ENCODE data around the gene CDCP1.
A peak's percentile ranks its signal among the peaks of the same experiment; 100 is the strongest.
"Not testable (repeated sequence)": the region's sequence is repeated elsewhere in the genome, so short reads cannot be mapped to it uniquely, and the experiment has no call there.

Gene CDCP1

DNA sequence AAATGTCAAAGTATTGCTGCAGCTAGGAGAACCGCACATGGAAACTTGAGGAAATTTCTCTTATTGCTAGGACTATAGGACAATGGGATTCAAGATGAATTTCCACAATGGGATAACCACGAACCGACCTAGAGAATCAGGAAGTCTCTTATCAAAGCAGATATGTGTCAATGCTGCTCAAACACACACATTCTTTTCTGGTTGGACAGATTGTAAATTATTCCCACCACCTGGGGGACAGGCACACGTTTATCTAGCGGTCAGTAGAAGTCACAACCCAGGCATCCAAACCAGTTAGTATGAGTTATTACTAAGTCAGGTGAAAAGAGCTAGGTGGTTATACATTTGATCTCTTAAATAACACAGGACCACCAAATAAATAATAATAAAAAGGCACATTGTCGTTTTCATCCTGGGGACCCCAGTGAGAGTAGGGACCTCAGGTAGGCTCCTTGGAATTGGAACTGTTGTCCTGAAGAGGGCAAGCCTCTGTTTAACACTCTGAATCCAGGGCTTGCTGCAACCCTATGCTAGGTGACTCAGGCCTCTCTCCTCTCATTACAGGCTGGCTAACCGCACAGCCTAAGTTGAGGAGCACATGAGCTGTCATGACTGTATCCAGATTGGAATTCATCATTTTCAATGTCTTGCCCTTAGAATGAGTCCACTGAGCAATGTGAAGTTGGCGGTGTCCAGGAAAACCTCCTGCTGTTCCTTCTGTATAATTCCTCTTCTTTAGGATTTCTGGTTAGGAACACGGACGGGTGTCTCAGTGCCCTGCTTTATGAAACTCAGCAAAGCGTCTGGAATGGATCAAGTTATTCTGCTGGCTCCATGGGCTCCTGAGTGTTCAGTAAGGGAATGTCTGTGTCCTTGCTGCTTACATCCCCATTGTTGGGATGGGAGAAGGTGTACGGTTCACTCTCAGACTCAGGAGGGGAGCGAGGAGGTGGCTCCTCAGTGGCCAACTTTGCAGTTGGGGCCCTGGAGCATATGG lies 61.1 kb downstream of the CDCP1 start:
- DNase-seq (ENCODE audit: low read depth in 1 of 2, low spot score in 1 of 2), result no peak

- DNase-seq (ENCODE audit: low read depth in 1 of 2, low spot score in 1 of 2), result no peak
Observed at GRCh38 chr3:45084361-45084760, 61.8 kb downstream of the CDCP1 start.

GRCh38 chr3:45083023-45083422 lies 63.2 kb downstream of the CDCP1 start:
- DNase-seq (ENCODE audit: low read depth in 1 of 2, low spot score in 1 of 2), result no peak

DNA sequence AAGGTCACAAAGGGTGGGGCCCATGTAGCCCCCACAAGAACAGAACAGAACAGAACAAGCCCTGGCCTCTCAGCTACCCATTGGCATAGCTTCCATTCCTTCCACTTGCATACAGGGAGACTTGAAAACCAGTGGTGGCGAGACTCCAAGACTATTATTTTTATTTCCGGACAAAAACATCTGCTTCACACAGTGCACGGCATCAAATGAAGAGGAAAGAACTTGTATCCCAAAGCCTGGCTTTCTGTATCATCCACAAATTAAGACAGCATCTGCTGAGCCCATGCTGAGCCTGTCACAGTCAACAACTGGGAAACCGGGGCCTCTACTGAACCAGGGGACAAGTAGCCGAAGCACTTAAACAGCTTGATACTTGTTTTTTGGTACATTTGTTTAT lies 64.0 kb downstream of the CDCP1 start:
- no peak for DNase-seq (ENCODE audit: low read depth in 1 of 2, low spot score in 1 of 2)

DNA sequence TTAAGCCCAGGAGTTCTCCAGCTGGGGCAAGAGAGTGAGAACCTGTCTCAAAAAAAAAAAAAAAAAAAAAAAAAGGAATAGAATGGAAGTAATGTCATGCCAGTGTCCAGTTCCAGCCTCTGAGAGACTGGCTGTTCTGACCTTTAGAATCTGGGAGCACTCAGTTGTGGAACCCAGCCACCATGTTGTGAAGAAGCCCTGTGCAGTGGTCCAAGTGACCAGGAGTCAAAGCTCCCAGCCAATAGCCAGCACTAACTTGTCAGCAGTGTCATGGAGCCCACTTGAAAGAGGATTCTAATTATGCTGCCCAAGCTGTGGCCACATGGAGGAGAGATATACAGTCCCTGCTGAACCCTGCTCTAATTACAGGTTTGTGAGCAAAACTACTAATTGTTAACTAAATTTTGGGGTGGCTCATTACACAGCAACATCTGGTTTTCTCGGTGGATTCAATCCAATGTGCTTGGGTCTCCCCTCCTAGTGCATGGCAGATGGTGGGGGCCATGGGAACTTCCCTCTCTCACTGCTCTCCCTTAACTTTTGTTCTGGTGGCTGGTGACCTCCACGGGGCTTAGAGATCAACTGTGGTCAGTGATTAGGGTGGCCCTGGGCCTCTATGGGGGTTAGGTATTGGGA lies 64.6 kb downstream of the CDCP1 start:
- no peak for DNase-seq (ENCODE audit: low read depth in 1 of 2, low spot score in 1 of 2)

DNA sequence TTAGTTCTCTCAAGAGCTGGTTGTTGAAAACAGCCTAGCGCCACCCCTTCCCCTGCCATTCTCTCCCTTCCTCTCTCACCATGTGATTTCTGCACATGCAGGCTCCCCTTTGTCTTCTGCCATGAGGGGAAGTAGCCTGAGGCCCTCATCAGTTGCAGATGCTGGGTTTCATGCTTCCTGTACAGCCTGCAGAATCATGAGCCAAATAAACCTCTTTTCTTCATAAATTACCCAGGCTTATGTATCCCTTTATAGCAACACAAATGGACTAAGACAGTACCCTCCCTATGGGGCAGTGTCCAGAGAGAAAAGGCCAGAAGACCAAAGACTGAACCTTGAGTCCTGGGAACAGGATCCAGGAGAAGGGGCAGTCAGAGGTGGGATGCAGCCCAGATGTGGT lies 65.4 kb downstream of the CDCP1 start:
- no peak for DNase-seq (ENCODE audit: low read depth in 1 of 2, low spot score in 1 of 2)

- DNase-seq (ENCODE audit: low read depth in 1 of 2, low spot score in 1 of 2), result no peak
Observed at GRCh38 chr3:45079715-45080114, 66.5 kb downstream of the CDCP1 start.

- no peak for DNase-seq (ENCODE audit: low read depth in 1 of 2, low spot score in 1 of 2)
Observed at GRCh38 chr3:45078910-45079522, 67.2 kb downstream of the CDCP1 start.

- DNase-seq (ENCODE audit: low read depth in 1 of 2, low spot score in 1 of 2), result not testable (repeated sequence)
Observed at GRCh38 chr3:45078256-45078655, 67.9 kb downstream of the CDCP1 start.

- no peak for DNase-seq (ENCODE audit: low read depth in 1 of 2, low spot score in 1 of 2)
Observed at GRCh38 chr3:45075821-45076625, 70.2 kb downstream of the CDCP1 start.

DNA sequence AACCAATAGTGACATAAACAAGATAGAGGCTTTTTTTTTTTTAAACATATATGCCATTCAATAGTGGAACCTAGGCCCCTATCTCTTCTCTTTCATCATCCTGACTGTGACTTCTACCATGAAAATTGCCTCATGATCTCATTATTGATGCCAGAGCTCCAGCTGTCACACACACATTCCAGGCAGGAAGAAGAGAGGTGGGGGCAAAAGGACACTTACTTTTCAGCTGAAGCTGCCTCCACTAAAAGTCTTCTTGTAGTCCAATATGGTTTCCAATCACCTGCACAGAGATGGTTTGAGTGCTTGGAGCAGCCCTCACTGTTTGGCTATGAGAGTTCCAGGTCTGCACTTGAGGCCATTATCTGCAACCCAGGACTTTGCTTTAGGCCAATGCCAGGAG lies 75.1 kb downstream of the CDCP1 start:
- no peak for DNase-seq (ENCODE audit: low read depth in 1 of 2, low spot score in 1 of 2)

- DNase-seq (ENCODE audit: low read depth in 1 of 2, low spot score in 1 of 2), result no peak
Observed at GRCh38 chr3:45067941-45068340, 78.2 kb downstream of the CDCP1 start.

DNA sequence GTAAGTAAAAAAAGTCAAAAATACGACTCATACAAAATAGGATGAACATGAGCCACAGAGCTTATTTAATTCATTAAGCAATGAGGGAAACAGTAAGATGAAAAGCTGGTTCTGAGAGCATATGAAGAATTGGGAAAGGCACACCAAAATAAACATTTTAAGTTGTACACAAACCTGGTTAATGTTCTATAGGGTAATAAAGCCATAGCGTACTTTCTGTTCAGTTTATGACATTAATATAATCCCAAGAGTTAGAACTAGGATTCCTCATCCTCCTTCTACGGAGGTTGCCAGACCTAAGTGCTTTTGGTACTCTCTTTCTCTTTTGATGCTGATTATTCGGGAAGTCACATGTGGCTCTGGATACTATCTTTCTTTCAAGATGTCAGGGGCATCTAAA lies 78.7 kb downstream of the CDCP1 start:
- no peak for DNase-seq (ENCODE audit: low read depth in 1 of 2, low spot score in 1 of 2)

DNA sequence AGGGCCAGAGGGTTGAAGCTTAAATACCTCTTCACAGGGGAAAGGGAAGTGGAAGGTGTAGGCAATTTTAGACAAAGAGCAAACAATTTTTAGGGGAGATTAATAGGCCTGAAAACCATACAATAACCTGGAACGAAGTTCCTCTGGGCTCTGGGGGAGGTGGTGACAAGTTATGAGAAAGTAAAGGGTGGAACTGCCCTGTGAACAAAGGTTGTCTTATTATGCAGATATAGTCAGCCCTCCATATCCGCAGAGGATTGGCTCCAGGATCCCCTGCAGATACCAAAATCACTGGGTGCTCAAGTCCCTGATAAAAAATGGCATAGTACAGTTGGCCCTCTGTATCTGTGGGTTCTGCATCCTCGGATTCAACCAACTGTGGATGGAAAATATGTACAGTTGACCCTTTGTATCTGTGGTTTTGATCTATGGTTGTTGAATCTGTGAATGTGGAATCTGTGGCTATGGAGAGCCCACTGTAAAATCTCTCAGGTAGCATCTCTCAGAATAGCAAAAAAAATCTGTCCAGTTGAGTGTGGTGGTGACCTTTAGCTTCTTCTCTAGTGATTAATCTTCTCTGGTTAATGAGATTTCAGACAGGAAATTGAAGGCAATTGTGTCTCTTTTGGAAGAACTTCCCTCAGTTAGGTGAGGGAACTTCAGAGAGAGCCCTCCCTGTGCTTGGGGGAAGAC lies 79.9 kb downstream of the CDCP1 start:
- DNase-seq (ENCODE audit: low read depth in 1 of 2, low spot score in 1 of 2), result no peak

DNA sequence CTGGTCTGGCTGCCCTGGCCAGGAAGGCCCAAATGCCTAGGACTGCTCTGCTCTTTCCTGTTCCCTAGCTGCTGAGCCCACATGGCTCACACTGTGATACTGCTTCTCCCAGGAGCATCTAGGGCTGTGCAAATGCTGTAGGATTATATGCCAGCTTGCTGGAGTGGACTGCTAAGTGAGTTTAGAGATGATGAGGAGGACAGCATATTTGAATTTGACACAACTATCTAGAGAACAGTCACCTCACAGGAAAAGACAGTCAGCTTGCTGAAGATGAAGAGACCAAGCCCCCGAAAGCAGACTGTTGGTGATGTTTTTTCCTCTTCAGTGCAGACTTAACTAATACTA lies 80.8 kb downstream of the CDCP1 start:
- no peak for DNase-seq (ENCODE audit: low read depth in 1 of 2, low spot score in 1 of 2)

GRCh38 chr3:45064512-45065372 lies 81.4 kb downstream of the CDCP1 start:
- peak; percentile 19 to 63 for DNase-seq (ENCODE audit: low read depth in 1 of 2, low spot score in 1 of 2)

DNA sequence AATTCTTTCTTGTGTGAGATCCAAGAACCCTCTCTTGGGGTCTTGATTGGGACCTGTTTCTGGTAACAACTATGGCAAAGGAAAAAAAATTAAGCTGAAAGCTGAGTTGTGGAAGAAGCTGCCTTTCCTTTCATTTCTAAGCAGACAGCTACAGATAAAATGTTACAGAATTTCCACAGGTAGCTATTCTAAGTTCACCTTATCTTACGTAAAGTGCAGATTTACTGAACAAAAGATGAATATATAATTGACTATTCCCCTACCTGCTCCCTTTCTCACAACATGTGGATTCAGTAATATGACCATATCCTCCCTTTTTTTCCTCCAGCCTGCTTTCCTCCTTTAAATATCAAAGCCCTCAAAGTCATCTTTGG lies 83.5 kb downstream of the CDCP1 start:
- DNase-seq (ENCODE audit: low read depth in 1 of 2, low spot score in 1 of 2), result no peak

- no peak for DNase-seq (ENCODE audit: low read depth in 1 of 2, low spot score in 1 of 2)
Observed at GRCh38 chr3:45060165-45060892, 85.8 kb downstream of the CDCP1 start.

- no peak for DNase-seq (ENCODE audit: low read depth in 1 of 2, low spot score in 1 of 2)
Observed at GRCh38 chr3:45059132-45059531, 87.0 kb downstream of the CDCP1 start.

All from activated CD4-positive, alpha-beta T cell treated with anti-CD3 and anti-CD28 coated beads, Interleukin-2, amount 50 U/mL, for 24 hours (primary cell).